Fibroblast of lung (primary cell): Measurements from ENCODE around the gene SLC4A1AP. TPM values are rescaled to one million over a fixed set of nuclear protein-coding genes. Genes with fewer than 3 reads are reported as not detected.

ENCODE experiments used
- DNase-seq, 2 donors: peaks; one replicate each; pipeline versions ENCODE4 v3.0.0 to v3.0.0-alpha.2; 2010; ENCODE audit warnings: low read depth in 2 of 2
- H2AFZ ChIP-seq: 2 replicates; pipeline ENCODE4 v1.5.1; 2012; ENCODE audit warnings: low read length, control low read depth, inconsistent platforms
- H3K27ac ChIP-seq: 2 replicates; pipeline ENCODE4 v1.5.1; 2011; ENCODE audit warnings: low read length, control low read depth; ENCODE audit not compliant: insufficient read depth
- H3K27me3 ChIP-seq: 2 replicates; pipeline ENCODE4 v1.5.1; 2011; ENCODE audit warnings: mild to moderate bottlenecking, low read length; ENCODE audit not compliant: control insufficient read depth, insufficient read depth
- H3K36me3 ChIP-seq: 2 replicates; pipeline ENCODE4 v1.5.1; 2011; ENCODE audit warnings: low read length; ENCODE audit not compliant: control insufficient read depth, insufficient read depth
- H3K4me1 ChIP-seq: 2 replicates; pipeline ENCODE4 v1.5.1; 2011; ENCODE audit warnings: low read length; ENCODE audit not compliant: control insufficient read depth, insufficient read depth; ENCODE audit errors: extremely low read depth
- H3K4me2 ChIP-seq: 2 replicates; pipeline ENCODE4 v1.5.1; 2011; ENCODE audit warnings: low read length, control low read depth; ENCODE audit not compliant: insufficient read depth; ENCODE audit errors: extremely low read depth
- H3K4me3 ChIP-seq, 4 experiments: fragments of 200-600 bp in 1 of 4; sonication (generic) in 1 of 4; replicated peaks in 1 of 4; 2 replicates each; pipeline ENCODE4 v1.5.1; 2011 to 2016; ENCODE audit warnings: low read length in 4 of 4, low read depth in 3 of 4, mild to moderate bottlenecking in 3 of 4, control low read depth in 2 of 4, inconsistent platforms in 1 of 4, mixed read lengths in 1 of 4; ENCODE audit not compliant: insufficient read depth in 1 of 4; ENCODE audit errors: control extremely low read depth in 1 of 4
- H3K79me2 ChIP-seq: 2 replicates; pipeline ENCODE4 v1.5.1; 2012; ENCODE audit warnings: mild to moderate bottlenecking, low read length, inconsistent platforms; ENCODE audit not compliant: control insufficient read depth, insufficient read depth
- H3K9ac ChIP-seq: 2 replicates; pipeline ENCODE4 v1.5.1; 2011; ENCODE audit warnings: mild to moderate bottlenecking, low read length, control low read depth; ENCODE audit not compliant: insufficient read depth
- H3K9me3 ChIP-seq: 2 replicates; pipeline ENCODE4 v1.5.1; 2012; ENCODE audit warnings: low read depth, low read length; ENCODE audit not compliant: control insufficient read depth, insufficient read depth
- H4K20me1 ChIP-seq: 2 replicates; pipeline ENCODE4 v1.5.1; 2011; ENCODE audit warnings: low read length; ENCODE audit not compliant: control insufficient read depth, insufficient read depth; ENCODE audit errors: extremely low read depth
- CTCF ChIP-seq, 2 donors: IDR thresholded peaks in 1 of 2; conservative IDR thresholded peaks in 1 of 2; 1 replicate in 1 of 2; 2 replicates in 1 of 2; pipeline ENCODE4 v1.5.1; 2011 to 2012; ENCODE audit warnings: low read length in 2 of 2, control low read depth in 1 of 2, inconsistent platforms in 1 of 2, low read depth in 1 of 2, mild to moderate bottlenecking in 1 of 2
- EZH2 ChIP-seq: IDR thresholded peaks from 2 replicates; pipeline ENCODE4 v1.5.1; 2012; ENCODE audit warnings: low read length, control low read depth, mild to moderate bottlenecking; ENCODE audit errors: missing control alignments
- polyA plus RNA-seq, 2 donors: library from polyadenylated mRNA; depleted of rRNA in 1 of 2; stranded (reverse) in 1 of 2; unstranded in 1 of 2; fragments of >200 nt; gene quantifications; 2 replicates each; pipeline ENCODE4 v1.2.1, GENCODE V29; 2011 to 2012; ENCODE audit warnings: missing spikeins in 1 of 2
- total RNA-seq: library from RNA; depleted of rRNA; stranded (reverse); fragments of >200 nt; gene quantifications from 2 replicates; pipeline ENCODE4 v1.2.1, GENCODE V29; 2014

Gene SLC4A1AP
- total and polyA plus RNA-seq, 2 donors (not counting 1 experiment from before 2014, with no cell fraction given), result 15.2 to 28.4 TPM

GRCh38 chr2:27703638-27704341 is 40.1 kb downstream of the SLC4A1AP start:
- no peaks in the 10 kb centered on the region for H3K36me3 ChIP-seq
- no peak overlapping the region for H3K9ac ChIP-seq
- no peak overlapping the region for H2AFZ ChIP-seq
- no peaks in the 10 kb centered on the region for H3K27me3 ChIP-seq
- peaks cover 16% of the 10 kb centered on the region for H3K4me1 ChIP-seq
- H3K27ac ChIP-seq, result peak overlapping the region; percentile 48
- no peaks in the 10 kb centered on the region for H4K20me1 ChIP-seq
- H3K4me2 ChIP-seq, result no peak overlapping the region
- no peak overlapping the region for H3K4me3 ChIP-seq
- H3K79me2 ChIP-seq, result no peaks in the 10 kb centered on the region
- no peaks in the 10 kb centered on the region for H3K9me3 ChIP-seq
- peak; percentile 87 to 93 for DNase-seq
- TF ChIP-seq EZH2 (no peak), CTCF (conservative IDR thresholded peaks at IDR 0.05 in 1 of 2, IDR thresholded peaks at IDR 0.05 in 1 of 2; ENCODE audit: low read depth in 1 of 2, low read length in 2 of 2) (peak; percentile 88 to 89)

GRCh38 chr2:27704342-27704876 is 40.7 kb downstream of the SLC4A1AP start:
- Histone ChIP-seq H3K79me2 (no peaks in the 10 kb centered on the region), H3K27ac (peak overlapping the region; percentile 48), H4K20me1 (no peaks in the 10 kb centered on the region), H3K4me3 (no peak overlapping the region), H3K36me3 (no peaks in the 10 kb centered on the region), H3K4me2 (no peak overlapping the region), H3K4me1 (peaks cover 16% of the 10 kb centered on the region), H3K9ac (no peak overlapping the region), H2AFZ (no peak overlapping the region), H3K27me3 (no peaks in the 10 kb centered on the region), H3K9me3 (no peaks in the 10 kb centered on the region)
- TF ChIP-seq CTCF (conservative IDR thresholded peaks at IDR 0.05 in 1 of 2, IDR thresholded peaks at IDR 0.05 in 1 of 2; ENCODE audit: low read depth in 1 of 2, low read length in 2 of 2), result no peak
- TF ChIP-seq EZH2, result no peak
- no peak for DNase-seq

- H3K36me3 ChIP-seq, result no peaks in the 10 kb centered on the region
- H3K79me2 ChIP-seq, result no peaks in the 10 kb centered on the region
- no peak overlapping the region for H3K9ac ChIP-seq
- H3K9me3 ChIP-seq, result no peaks in the 10 kb centered on the region
- H2AFZ ChIP-seq, result no peak overlapping the region
- no peak overlapping the region for H3K4me3 ChIP-seq
- H4K20me1 ChIP-seq, result no peaks in the 10 kb centered on the region
- no peaks in the 10 kb centered on the region for H3K27me3 ChIP-seq
- peak overlapping the region; percentile 88 for H3K27ac ChIP-seq
- peak overlapping the region; percentile 15 for H3K4me2 ChIP-seq
- DNase-seq, result peak; percentile 97 to 100
- TF ChIP-seq CTCF (conservative IDR thresholded peaks at IDR 0.05 in 1 of 2, IDR thresholded peaks at IDR 0.05 in 1 of 2; ENCODE audit: low read depth in 1 of 2, low read length in 2 of 2) (no peak), EZH2 (no peak)
- H3K4me1 ChIP-seq, result peaks cover 16% of the 10 kb centered on the region
These were observed 42.3 kb downstream of the SLC4A1AP start for GRCh38 chr2:27705851-27706622.
